SK-N-SH (cell line): Measurements from ENCODE around the gene ITGAE.
"Not testable (repeated sequence)": the region's sequence is repeated elsewhere in the genome, so short reads cannot be mapped to it uniquely, and the experiment has no call there.

Source experiments
- CTCF ChIP-seq: fragments of 200-600 bp; sonication (generic); IDR thresholded peaks from 2 replicates; pipeline ENCODE4 v1.6.1; 2017; ENCODE audit warnings: antibody characterized with exemption, mild to moderate bottlenecking, moderate library complexity
- EP300 ChIP-seq, 2 experiments: IDR thresholded peaks; 2 replicates each; pipeline versions ENCODE4 v1.4.0 to v1.6.1; 2012; ENCODE audit warnings: borderline replicate concordance in 1 of 2, low read depth in 1 of 2, low read length in 1 of 2
- FOXJ3 ChIP-seq: sonication (generic); formaldehyde crosslinking; IDR thresholded peaks from 2 replicates; pipeline ENCODE4 v1.5.1; 2020; ENCODE audit warnings: mild to moderate bottlenecking, missing genetic modification reagents
- USF2 ChIP-seq: fragments of 150-350 bp; IDR thresholded peaks from 2 replicates; pipeline ENCODE4 v1.6.1; 2017; ENCODE audit warnings: antibody characterized with exemption, low read length, low read depth, borderline replicate concordance

- not testable (repeated sequence) for TF ChIP-seq FOXJ3; CTCF; USF2; EP300 (IDR thresholded peaks at IDR 0.05; ENCODE audit: borderline replicate concordance in 1 of 2, low read depth in 1 of 2, low read length in 1 of 2)
Measured at GRCh38 chr17:3702041-3702539, 98.9 kb downstream of the ITGAE start.
